Measurements from ENCODE around the gene GLOD4.

- no peak for TF ChIP-seq POLR2A (IDR thresholded peaks at IDR 0.05)
- no peak for TF ChIP-seq CTCF (IDR thresholded peaks at IDR 0.05)
These were observed 7.2 kb upstream of the GLOD4 start for GRCh38 chr17:789160-789840.

Measured in sigmoid colon (tissue), 3 donors.